IPS-20b (cell line): ENCODE data around the gene CLEC3A.

Source experiments
- H3K27ac ChIP-seq: one replicate; pipeline ENCODE4 v1.5.1; 2013; ENCODE audit warnings: low read length
- H3K27me3 ChIP-seq: 2 replicates; pipeline ENCODE4 v1.6.1; 2013; ENCODE audit warnings: mild to moderate bottlenecking, low read length, inconsistent platforms; ENCODE audit not compliant: insufficient read depth
- H3K36me3 ChIP-seq: 2 replicates; pipeline ENCODE4 v1.6.1; 2013; ENCODE audit warnings: low read depth, mild to moderate bottlenecking, inconsistent platforms, low read length, moderate library complexity; ENCODE audit not compliant: insufficient read depth
- H3K4me1 ChIP-seq: 2 replicates; pipeline ENCODE4 v1.6.1; 2013; ENCODE audit warnings: mild to moderate bottlenecking, control low read depth, inconsistent platforms, low read length, moderate library complexity; ENCODE audit not compliant: insufficient read depth
- H3K4me3 ChIP-seq: 2 replicates; pipeline ENCODE4 v1.5.1; 2013; ENCODE audit warnings: mild to moderate bottlenecking, low read length, inconsistent platforms
- H3K9ac ChIP-seq: 2 replicates; pipeline ENCODE4 v1.6.1; 2013; ENCODE audit warnings: low read depth, mild to moderate bottlenecking, inconsistent platforms, low read length, moderate library complexity
- H3K9me3 ChIP-seq: 2 replicates; pipeline ENCODE4 v1.6.1; 2013; ENCODE audit warnings: mild to moderate bottlenecking, low read depth, low read length, inconsistent platforms; ENCODE audit not compliant: insufficient read depth

CLEC3A gene

GRCh38 chr16:78072275-78072674, 49.9 kb downstream of the CLEC3A start:
- H3K4me1 ChIP-seq, result peaks cover 12% of the 10 kb centered on the region
- no peak overlapping the region for H3K27ac ChIP-seq
- no peaks in the 10 kb centered on the region for H3K9me3 ChIP-seq
- H3K9ac ChIP-seq, result no peak overlapping the region
- H3K4me3 ChIP-seq, result no peak overlapping the region
- no peaks in the 10 kb centered on the region for H3K36me3 ChIP-seq
- H3K27me3 ChIP-seq, result peaks cover 98% of the 10 kb centered on the region

- Histone ChIP-seq H3K9ac (no peak overlapping the region), H3K4me1 (peaks cover 12% of the 10 kb centered on the region), H3K9me3 (no peaks in the 10 kb centered on the region), H3K27ac (no peak overlapping the region), H3K27me3 (peaks cover 100% of the 10 kb centered on the region), H3K4me3 (no peak overlapping the region), H3K36me3 (no peaks in the 10 kb centered on the region)
These were observed 53.5 kb downstream of the CLEC3A start for GRCh38 chr16:78075800-78076199.

- H3K27me3 ChIP-seq, result peaks cover 70% of the 10 kb centered on the region
- H3K4me3 ChIP-seq, result no peak overlapping the region
These were observed 59.0 kb downstream of the CLEC3A start for GRCh38 chr16:78081341-78081740.

More at GRCh38 chr16:78081341-78081740, 59.0 kb downstream of the CLEC3A start:
- no peaks in the 10 kb centered on the region for H3K36me3 ChIP-seq
- H3K9ac ChIP-seq, result no peak overlapping the region
- no peaks in the 10 kb centered on the region for H3K9me3 ChIP-seq
- H3K4me1 ChIP-seq, result no peaks in the 10 kb centered on the region
- no peak overlapping the region for H3K27ac ChIP-seq
